ENCODE measurements around the gene SPRR2A.
"Not testable (repeated sequence)": the region's sequence is repeated elsewhere in the genome, so short reads cannot be mapped to it uniquely, and the experiment has no call there.

Gene SPRR2A

DNA sequence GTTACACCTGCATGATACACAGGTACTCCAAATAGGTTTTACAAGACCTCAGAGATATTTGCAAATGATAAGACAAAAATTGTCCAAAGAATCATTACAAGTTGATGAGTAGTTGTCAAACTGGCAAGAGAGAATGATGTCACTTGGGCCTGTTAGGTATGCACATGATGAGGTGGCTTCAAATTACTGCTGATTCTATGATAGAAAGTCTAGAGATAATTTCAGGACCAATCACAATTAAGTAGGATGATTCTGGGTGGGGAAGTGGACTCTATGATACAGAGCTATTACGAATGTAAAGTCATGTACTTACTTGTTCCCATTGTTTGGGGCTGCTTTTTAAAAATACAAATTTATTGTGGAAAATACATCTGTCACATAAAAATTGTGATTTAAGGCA is 31.5 kb downstream of the SPRR2A start:
- DNase-seq (ENCODE audit: low read depth, low spot score), result no peak

DNA sequence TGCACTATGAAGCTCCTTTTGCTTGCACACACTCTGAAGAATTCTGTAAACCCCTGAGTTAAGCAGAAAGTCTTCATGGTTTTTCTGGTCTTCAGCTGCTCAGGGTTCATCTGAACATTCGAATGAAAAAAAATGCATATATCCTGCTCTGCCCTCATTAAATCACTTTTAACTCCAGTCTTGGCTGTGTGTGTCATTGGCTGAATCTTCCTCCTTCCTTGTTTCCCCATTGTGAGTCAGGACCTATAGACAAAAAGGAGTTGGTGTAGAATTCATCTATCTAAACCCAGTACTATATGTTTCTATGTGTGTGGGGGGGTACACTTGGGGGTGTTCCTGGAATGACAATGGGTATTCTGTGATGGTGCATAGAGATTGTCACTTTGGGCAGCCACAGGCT is 32.9 kb downstream of the SPRR2A start:
- DNase-seq (ENCODE audit: low read depth, low spot score), result no peak

DNA sequence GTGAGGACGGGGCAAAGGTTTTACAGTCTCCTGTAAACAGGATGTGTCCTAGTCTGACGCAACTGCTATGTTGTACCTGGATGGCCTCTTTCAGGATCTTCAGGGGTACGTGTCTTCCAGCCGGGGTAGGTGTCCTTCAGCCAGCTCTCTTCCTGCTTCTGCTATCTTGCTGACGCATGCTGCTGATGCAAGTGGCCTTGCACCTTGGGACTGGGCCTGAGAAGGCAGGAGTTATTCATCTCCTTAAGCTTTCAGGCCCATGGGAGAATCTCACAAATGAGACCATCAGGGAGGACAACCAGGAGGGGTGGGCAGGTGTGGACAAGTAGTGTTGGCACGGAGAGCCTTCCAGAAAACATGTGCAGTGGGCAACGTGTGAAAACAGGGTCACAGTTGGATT is 34.2 kb downstream of the SPRR2A start:
- DNase-seq (ENCODE audit: low read depth, low spot score), result no peak

DNA sequence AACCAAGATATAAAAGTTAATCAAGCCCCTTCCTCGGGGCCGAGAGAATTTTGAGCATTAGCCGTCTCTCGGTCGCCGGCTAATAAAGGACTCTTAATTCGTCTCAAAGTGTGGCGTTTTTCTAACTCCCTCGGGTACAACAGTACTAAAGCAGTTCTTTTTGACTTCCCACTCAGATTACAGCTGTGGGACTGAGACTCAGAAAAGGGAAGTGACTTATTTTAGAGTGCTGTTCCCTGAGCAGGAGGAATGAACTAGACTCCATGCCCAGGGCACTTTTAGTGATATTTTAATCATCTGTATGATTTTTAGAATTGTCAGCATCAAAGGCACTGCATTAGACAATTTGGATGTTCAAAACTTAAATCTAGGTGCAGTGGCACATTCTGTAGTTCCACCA is 35.0 kb downstream of the SPRR2A start:
- not testable (repeated sequence) for DNase-seq (ENCODE audit: low read depth, low spot score)

DNA sequence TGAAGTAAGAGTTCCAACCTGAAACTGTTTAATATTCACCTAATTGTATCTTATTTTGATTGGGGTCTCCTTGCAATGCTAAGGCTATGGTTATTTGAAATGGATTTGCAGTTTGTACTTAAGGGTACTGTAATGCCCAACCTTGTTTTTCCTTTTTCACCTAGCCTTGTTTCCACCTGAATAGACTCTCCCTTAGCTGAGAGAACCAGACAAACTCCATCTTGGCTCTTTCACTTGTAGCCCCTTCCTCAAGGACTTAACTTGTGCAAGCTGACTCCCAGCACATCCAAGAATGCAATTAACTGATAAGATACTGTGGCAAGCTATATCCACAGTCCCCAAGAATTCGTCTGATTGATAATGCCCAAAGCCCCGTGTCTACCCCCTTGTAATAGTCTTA is 35.5 kb downstream of the SPRR2A start:
- DNase-seq (ENCODE audit: low read depth, low spot score), result not testable (repeated sequence)

DNA sequence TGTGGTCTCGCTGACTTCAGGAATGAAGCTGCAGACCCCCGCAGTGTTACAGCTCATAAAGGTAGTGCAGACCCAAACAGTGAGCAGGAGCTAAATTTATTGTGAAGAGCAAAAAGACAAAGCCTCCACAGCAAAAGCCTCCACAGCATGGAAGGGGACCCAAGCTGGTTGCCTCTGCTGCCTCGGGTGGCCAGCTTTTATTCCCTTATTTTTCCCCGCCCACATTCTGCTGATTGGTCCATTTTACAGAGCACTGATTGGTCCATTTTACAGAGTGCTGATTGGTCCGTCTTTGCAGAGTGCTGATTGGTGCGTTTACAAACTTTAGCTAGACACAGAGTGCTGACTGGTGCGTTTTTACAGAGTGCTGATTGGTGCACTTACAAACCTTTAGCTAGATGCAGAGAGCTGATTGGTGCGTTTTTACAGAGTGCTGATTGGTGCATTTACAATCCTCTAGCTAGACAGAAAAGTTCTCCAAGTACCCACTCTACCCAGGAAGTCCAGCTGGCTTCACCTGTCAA is 46.0 kb downstream of the SPRR2A start:
- DNase-seq (ENCODE audit: low read depth, low spot score), result not testable (repeated sequence)
